Testis (tissue), 3 donors: ENCODE results near the gene ACACA. TPM values are rescaled to one million over a fixed set of nuclear protein-coding genes. Genes with fewer than 3 reads are reported as not detected.

ENCODE experiments used
- DNase-seq: peaks from one replicate; pipeline ENCODE4 v3.0.0-alpha.2; 2019
- H3K27ac ChIP-seq, 2 donors: fragments of 200-600 bp; sonication (generic); one replicate each; pipeline ENCODE4 v1.5.1; 2019
- H3K27me3 ChIP-seq: fragments of 200-600 bp; sonication (generic); one replicate; pipeline ENCODE4 v1.5.1; 2019
- H3K36me3 ChIP-seq: fragments of 200-600 bp; sonication (generic); one replicate; pipeline ENCODE4 v1.5.1; 2017; ENCODE audit warnings: low read depth; ENCODE audit errors: missing control alignments
- H3K4me1 ChIP-seq: fragments of 200-600 bp; sonication (generic); one replicate; pipeline ENCODE4 v1.5.1; 2019
- H3K4me3 ChIP-seq, 2 donors: fragments of 200-600 bp; sonication (generic); one replicate each; pipeline ENCODE4 v1.5.1; 2017 to 2019
- H3K9me3 ChIP-seq: fragments of 200-600 bp; sonication (generic); one replicate; pipeline ENCODE4 v1.5.1; 2017
- CTCF ChIP-seq, 3 experiments: fragments of 450-650 bp in 2 of 3; fragments of 200-600 bp in 1 of 3; sonication (generic) in 1 of 3; IDR thresholded peaks; one replicate each; pipeline ENCODE4 v1.5.1; 2016 to 2019; ENCODE audit warnings: antibody characterized with exemption in 3 of 3, mild to moderate bottlenecking in 2 of 3, moderate library complexity in 1 of 3
- POLR2A ChIP-seq: fragments of 450-650 bp; IDR thresholded peaks from one replicate; pipeline ENCODE4 v1.6.1; 2017; ENCODE audit warnings: antibody characterized with exemption, mild to moderate bottlenecking, moderate library complexity
- WGBS, 2 donors: methylation state at CpG; one replicate each; pipeline ENCODE4 v1.1.5; 2018; 5-methylcytosine and 5-hydroxymethylcytosine counted together
- intact Hi-C: fragments of 100-400 bp; cut with DNase I; formaldehyde crosslinking; loops from one replicate; pipeline ENCODE4 v1.15.1; 2023; ENCODE audit warnings: low total_unique reads
- polyA plus RNA-seq: library from polyadenylated mRNA; stranded (reverse); fragments of 350-450 nt; fragmentation: Illumina TruSeq; extraction: RNeasy Lipid Tissue Mini Kit (QIAGEN cat#74804); gene quantifications from one replicate; pipeline ENCODE4 v1.2.3, GENCODE V29; 2014; ENCODE audit warnings: low read depth, low replicate concordance; ENCODE audit not compliant: insufficient read depth
- total RNA-seq, 2 donors: library from RNA; depleted of rRNA; stranded (reverse); fragments of >200 nt; gene quantifications; one replicate each; pipeline ENCODE4 v1.2.3, GENCODE V29; 2016

The ACACA gene
- total and polyA plus RNA-seq, 3 donors from 2014 or later, result 43.4 to 65.0 (median 56.0) TPM

GRCh38 chr17:37388266-37388665 lies 18.4 kb downstream of the ACACA start:
- no peaks in the 10 kb centered on the region for H3K4me1 ChIP-seq
- no peaks in the 10 kb centered on the region for H3K9me3 ChIP-seq
- no peak for TF ChIP-seq POLR2A
- TF ChIP-seq CTCF (IDR thresholded peaks at IDR 0.05), result no peak
- DNase-seq, result no peak
- no peak overlapping the region for H3K4me3 ChIP-seq
- intact Hi-C loops, result no loop called here
- H3K27me3 ChIP-seq, result no peaks in the 10 kb centered on the region
- 93% methylated on average over 3 of the region's 3 CpGs for WGBS, 2 donors
- no peak overlapping the region for H3K27ac ChIP-seq
- no peaks in the 10 kb centered on the region for H3K36me3 ChIP-seq

- DNase-seq, result no peak
- intact Hi-C loops, result no loop called here
- no peak for TF ChIP-seq POLR2A
- Histone ChIP-seq H3K4me1 (no peaks in the 10 kb centered on the region), H3K27ac (no peak overlapping the region), H3K9me3 (no peaks in the 10 kb centered on the region), H3K36me3 (no peaks in the 10 kb centered on the region), H3K27me3 (no peaks in the 10 kb centered on the region), H3K4me3 (no peak overlapping the region)
- 83 to 91% methylated on average over 5 of the region's 5 CpGs for WGBS, 2 donors
Observed at GRCh38 chr17:37386462-37386861, 20.2 kb downstream of the ACACA start.

DNA sequence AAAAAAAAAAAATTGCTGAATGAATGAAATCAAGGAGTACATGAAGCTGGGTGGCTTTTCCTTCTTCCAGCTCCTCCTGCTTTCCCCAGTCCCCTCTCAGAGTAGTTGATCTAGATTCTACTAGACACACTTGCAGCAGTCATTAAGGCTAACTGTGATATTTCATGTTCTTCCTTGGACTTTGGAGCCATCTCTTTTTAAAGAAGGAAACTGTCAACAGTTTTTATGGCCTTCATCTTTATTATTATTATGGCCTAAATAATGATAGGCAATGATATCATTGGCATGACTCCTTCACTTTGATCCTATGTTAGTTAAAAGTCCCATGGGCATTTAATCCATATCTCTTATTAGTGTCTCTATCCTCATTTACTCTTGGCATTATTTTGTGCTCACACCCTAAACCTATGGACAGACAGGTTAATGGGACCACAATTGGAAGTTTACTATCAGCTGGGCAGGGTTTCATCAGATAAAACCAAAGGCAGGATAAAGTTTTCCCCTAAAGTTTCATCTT lies 21.1 kb downstream of the ACACA start:
- Histone ChIP-seq H3K27me3 (no peaks in the 10 kb centered on the region), H3K4me1 (no peaks in the 10 kb centered on the region), H3K36me3 (no peaks in the 10 kb centered on the region), H3K9me3 (no peaks in the 10 kb centered on the region), H3K27ac (no peak overlapping the region), H3K4me3 (no peak overlapping the region)
- DNase-seq, result no peak
- intact Hi-C loops, result no loop called here
- TF ChIP-seq CTCF (IDR thresholded peaks at IDR 0.05) (no peak), POLR2A (no peak)

GRCh38 chr17:37384560-37385149 lies 22.0 kb downstream of the ACACA start:
- no peak for TF ChIP-seq POLR2A
- TF ChIP-seq CTCF (IDR thresholded peaks at IDR 0.05), result no peak
- Histone ChIP-seq H3K9me3 (no peaks in the 10 kb centered on the region), H3K27me3 (no peaks in the 10 kb centered on the region), H3K36me3 (no peaks in the 10 kb centered on the region), H3K4me1 (no peaks in the 10 kb centered on the region), H3K4me3 (no peak overlapping the region), H3K27ac (no peak overlapping the region)
- WGBS, 2 donors, result 93 to 96% methylated on average over 3 of the region's 3 CpGs
- intact Hi-C loops, result no loop called here
- no peak for DNase-seq

- 91 to 93% methylated on average over 1 of the region's 1 CpG for WGBS, 2 donors
- Histone ChIP-seq H3K27ac (no peak overlapping the region), H3K27me3 (no peaks in the 10 kb centered on the region), H3K4me3 (no peak overlapping the region), H3K4me1 (no peaks in the 10 kb centered on the region), H3K9me3 (no peaks in the 10 kb centered on the region), H3K36me3 (no peaks in the 10 kb centered on the region)
- TF ChIP-seq CTCF (IDR thresholded peaks at IDR 0.05) (no peak), POLR2A (no peak)
- no peak for DNase-seq
- intact Hi-C loops, result no loop called here
Observed at GRCh38 chr17:37382056-37382455, 24.6 kb downstream of the ACACA start.
